NCI-H146 (cell line): ENCODE measurements around the gene DTX4.
"Not testable (repeated sequence)": the region's sequence is repeated elsewhere in the genome, so short reads cannot be mapped to it uniquely, and the experiment has no call there.

Experiments used
- DNase-seq: peaks from one replicate; lab custom pipeline; 2025; lab: John Stamatoyannopoulos, UW

The DTX4 gene

DNA sequence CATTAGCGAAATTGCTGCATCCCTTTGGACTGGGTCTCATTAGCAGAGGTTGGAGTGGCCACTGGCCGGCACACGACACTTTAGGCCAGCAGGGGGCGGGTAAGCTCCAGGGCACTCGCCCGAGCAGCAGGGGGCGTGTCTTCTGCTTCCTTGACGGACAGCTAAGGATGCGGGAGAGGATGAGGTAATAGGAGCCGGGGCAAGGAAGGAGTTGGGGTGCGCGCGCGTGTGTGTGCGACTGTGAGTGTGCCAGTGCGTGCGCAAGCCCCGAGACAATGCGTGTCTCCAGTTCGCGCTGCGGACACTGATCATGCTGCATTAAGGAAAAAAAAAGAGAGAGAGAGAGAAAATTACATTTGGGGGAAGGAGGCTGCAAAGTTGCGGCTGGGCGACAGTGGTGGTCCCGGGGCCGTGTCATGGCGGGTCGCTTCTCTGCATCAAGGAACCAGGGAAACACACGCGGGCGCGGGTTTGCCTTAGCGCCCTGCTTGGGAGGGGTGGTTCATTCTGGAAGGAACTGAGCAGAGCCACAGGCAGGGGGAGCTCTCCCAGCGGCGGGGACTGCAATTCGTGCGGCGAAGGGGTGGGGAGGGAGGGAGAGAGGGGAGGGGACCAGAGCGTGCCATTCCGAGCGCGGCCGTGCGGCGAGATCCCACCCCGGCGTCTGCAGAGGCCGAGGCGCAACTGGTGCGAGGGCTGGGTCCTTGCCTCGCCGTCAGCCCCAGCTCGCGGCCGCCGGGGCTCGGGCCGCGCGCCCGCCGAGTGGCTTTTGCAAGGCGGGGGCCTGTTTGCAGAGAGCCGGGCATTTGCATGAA is at the start of gene DTX4:
DTX4 (plus strand) TSS at position 625 of the 815 bp plus-strand sequence. CDS start 464 bp downstream, outside the sequence.
- peak; percentile 90 for DNase-seq

DNA sequence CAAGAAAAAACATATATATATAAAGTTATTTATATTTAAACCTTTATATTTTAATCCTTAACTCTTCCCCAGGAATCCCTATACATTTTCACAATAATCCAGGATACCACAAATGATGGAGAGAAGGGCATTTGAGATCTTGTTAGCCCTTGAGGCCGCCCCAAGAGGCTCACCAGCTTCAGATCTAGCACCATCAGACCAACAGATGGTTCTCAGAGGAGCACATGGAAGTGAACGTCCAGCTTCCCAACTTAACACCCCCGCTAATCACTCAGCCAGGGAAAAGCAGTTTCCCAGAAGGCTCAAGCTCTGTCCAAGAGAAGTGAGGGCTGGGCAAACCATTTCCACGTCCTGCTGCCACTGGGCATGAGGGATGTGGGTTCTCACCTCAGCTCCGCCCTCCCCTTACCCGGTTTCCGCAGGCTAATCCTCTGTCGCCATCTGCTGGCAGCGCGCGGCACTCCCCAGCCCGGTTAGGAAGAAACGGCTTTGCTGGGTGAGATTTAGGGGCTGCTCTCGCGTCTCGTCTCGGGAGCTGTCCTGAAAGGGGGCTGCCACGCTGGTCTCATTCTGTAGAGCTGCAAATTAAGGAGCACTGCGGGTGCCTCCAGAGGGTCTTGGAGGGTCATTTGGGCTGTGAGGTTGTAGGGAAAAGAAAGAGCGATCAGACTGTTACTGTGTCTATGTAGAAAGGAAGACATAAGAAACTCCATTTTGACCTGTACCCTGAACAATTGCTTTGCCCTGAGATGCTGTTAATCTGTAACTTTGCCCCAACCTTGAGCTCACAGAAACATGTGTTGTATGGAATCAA is 36.1 kb upstream of the DTX4 start:
- peak; percentile 68 for DNase-seq

DNA sequence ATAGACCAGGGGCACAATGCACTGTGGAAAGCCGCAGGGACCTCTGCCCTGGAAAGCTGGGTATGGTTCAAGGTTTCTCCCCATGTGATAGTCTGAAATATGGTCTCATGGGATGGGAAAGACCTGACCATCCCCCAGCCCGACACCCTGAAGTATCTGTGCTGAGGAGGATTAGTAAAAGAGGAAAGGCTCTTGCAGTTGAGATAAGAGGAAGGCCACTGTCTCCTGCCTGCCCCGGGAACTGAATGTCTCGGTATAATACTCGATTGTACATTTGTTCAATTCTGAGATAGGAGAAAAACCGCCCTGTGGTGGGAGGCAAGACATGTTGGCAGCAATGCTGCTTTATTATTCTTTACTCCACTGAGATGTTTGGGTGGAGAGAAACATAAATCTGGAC is 35.4 kb upstream of the DTX4 start:
- not testable (repeated sequence) for DNase-seq

DNA sequence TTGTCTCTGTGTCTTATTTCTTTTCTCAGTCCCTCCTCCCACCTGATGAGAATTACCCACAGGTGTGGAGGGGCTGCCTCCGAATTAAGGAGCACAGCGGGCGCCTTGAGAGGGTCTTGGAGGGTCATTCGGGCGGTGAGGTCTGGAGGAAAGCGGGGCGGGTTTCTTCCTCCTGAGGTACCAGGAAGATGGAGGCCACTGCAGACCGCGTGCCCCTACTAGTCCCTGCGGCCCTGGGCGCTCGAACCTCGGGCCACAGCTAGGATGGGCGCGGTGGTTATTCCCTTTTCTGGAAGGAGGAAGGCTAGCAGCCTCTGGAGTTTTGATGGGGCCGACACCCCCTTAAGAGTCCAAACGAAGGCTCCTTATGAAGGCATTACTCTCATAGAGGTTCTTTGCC is 34.7 kb upstream of the DTX4 start:
- DNase-seq, result no peak

DNA sequence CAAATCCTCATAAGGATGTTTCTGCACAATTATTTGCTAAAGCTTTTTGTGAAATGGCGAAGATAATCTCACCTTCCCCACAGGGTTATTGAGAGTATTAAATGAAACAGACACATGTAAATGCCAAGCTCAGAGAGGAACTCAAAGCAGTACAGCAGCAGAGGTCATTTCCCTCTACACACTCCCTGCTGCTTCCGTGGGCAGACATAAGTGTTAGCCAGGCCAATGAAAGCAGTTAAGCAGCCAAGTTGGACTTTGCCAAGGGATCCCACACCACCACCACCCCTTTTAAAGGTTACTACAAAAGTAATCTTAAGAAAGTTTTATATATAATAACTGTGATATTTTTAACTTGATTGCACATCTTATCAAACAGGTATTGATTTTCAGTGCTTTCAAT is 33.3 kb upstream of the DTX4 start:
- no peak for DNase-seq

DNA sequence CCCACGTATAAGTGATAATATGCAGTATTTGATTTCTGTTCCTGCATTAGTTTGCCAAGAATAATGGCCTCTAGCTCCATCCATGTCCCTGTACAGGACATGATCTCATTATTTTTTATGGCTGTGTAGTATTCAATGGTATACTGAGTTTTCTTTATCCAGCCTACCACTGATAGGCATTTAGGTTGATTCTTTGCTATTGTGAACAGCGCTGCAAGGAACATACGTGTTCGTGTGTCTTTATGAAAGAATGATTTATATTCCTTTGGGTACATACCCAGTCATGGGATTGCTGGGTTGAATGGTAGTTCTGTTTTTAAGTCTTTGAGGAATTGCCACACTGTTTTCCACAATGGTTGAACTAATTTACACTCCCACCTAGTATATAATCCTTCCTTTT is 30.7 kb upstream of the DTX4 start:
- no peak for DNase-seq

DNA sequence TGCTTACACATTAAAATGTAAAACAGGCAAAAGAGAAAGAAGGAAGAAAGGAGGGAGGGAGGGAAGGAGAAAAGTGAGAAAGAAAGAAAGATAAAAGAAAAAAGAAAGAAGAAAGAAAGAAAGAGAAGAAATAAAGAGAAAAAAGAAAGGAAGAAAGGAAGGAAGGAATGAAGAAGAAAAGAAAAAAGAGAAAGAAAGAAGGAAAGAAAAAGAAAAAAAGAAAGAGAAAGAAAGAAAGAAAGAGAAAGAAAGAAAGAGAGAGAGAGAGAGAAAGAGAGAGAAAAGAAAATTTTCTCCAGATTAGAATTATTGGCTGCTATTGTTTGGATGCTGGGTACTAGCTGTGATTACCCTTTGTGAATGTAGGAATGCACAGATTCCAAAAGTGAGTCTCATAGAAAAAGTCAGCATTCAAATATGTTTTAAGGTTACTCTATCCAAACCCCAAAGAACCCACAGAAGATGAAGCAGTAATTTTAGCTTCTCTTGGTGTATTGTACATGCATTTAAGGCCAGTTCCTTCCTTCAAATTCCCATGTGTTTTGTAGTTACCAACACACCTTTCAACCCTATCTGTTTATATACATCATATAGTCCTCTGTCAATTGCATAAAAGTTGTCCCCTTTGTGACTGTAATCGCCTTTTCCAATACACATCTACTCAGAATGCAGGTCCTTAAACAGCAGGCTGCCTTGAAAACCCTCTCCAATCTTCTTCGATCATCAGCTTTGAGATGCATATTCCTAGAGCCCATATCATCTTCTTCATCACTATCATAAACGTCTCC is 30.1 kb upstream of the DTX4 start:
- no peak for DNase-seq

DNA sequence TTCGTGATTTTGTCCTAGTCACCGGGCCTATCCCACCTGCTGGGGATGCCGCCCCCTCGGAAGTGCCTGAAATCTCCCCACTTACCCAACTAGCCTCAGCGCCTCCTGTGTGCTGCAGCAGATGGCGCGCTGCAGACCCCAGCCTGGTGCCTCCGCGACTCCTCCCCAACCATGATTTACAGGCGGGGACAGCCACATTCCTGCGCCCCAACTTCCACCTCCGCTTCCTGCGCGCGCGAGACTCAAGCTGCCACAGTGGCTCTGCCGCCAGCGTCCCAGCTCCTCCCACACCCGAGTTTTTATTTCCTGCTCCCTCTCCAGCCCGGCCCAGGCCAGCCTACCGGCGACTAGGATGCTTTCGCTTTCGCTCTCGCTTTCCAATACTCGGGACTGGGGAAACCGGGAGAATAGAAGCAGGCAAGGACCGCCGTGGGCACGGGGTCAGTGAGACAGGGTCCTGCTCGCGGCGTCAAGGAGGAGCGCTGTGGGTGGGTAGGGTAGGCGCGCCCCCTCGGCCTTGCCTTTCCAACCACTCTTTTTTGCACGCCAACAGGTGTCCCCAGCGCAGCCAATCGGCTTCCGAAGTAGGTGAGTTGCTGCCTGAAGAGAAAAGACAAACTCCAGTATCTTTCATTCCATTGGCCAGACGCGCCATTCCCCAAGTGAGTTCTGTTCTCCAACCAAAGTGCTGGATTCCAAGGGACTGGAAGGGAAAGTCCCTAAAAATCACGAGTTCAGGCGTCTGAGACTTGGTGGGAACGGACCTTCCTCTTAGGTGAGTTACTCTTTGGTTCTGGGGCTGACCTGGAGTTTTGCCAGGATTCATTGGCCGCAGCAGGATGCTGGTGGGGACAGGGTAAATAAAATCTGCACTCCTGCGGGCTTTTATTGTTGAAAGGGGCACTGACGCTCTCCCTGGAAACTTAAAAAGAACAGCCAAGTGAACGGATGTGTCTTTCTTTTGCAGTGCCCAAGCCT is 29.1 kb upstream of the DTX4 start, which contains the start of gene FAM111A:
FAM111A (plus strand) TSS at position 327 of the 978 bp plus-strand sequence. CDS start 6,017 bp downstream, outside the sequence.
- peak; percentile 83 for DNase-seq

DNA sequence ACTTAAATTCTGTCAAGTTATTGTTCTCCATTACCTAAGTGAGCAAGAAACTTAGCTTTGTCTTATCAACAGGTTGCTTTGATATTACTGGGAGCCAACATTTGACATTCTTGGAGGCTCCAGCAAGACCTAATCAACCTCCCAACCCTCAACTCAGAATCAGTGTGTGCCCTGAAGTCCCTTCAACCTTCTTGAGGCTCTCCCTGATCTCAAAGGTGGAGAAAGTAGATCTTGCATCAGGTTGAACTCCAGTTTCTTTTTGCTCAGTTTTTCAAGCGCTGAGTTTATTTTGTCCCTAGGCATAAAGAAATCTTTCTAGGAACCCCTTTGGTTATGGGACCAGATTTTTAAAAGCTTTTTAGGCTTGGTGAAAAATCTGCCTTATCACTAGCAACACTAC is 27.8 kb upstream of the DTX4 start:
- DNase-seq, result no peak

DNA sequence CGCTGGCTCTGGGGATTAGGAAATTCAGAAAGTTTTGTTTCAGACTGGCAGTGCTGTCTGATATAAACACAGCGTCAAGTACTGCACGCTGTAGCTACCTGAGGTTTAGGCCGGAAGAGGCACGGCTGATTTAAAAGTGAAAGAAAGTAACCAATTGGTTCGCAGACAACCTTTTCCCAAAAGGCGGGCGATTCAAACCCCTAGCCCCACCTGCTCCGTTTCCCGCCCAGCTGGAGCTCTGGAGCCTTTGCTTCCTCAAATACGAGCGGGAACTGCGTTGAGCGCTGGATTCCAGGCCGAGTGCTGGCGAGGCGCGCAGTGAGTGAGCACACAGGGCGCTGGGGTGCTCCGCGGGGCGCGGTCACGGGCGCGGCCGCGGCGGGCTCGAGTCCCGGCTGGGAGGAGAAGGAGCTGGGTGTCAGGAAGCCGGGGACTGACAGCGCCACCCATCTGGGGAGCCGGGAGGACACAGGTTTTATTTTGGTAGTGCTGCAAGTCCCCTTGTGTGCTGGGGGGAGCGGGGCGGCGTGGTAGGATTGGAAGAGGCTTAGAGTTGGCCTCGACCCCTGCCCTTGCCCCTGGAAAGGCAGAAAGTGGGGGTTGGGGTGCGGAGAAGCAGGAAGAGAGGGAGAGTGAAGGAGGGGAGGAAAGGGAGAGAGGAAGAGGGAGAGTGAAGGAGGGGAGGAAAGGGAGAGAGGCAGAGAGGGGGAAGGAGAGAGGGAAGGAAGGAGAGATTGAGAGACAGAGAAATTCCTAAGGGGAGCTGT is 27.2 kb upstream of the DTX4 start:
- DNase-seq, result peak; percentile 81

DNA sequence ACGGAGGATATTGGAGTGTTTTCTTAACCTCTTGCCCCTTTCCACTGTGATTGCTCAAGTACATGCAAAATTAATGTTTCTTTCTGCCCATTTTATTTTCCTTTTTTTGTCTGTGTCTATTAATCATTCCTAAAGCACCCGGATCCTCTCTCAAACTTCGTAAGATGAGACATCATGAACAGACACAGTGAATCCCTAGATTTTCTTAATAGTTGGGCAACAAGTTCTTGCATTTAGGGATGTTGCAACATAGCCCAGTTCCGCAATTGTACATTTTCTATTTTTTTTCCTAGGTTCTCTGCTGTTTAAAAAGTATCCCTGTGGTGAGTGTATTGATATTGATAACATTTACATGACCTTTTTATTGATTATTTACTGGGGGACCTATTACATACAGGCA is 26.4 kb upstream of the DTX4 start:
- DNase-seq, result no peak

DNA sequence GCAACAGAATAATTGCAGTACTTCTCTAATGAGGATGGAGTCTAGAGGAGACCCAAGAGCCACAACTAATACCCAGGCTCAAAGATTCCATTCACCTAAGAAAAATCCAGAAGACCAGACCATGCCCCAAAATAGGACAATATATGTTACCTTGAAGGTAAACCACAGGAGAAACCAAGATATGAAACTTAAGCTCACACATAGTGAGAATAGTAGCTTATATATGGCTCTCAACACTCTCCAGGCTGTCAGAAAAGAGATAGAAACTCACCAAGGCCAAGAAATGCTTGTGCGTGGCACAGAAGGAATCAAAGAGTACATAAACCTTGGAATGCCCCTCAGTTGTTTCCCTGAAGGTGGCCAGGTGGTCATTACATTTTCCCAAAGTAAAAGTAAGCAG is 20.2 kb upstream of the DTX4 start:
- no peak for DNase-seq

DNA sequence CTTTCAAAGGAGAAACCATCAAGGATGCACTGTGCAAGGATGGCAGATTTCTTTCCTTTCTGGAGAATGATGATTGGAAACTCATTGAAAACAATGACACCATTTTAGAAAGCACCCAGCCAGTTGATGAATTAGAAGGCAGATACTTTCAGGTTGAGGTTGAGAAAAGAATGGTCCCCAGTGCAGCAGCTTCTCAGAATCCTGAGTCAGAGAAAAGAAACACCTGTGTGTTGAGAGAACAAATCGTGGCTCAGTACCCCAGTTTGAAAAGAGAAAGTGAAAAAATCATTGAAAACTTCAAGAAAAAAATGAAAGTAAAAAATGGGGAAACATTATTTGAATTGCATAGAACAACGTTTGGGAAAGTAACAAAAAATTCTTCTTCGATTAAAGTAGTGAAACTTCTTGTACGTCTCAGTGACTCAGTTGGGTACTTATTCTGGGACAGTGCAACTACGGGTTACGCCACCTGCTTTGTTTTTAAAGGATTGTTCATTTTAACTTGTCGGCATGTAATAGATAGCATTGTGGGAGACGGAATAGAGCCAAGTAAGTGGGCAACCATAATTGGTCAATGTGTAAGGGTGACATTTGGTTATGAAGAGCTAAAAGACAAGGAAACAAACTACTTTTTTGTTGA is 19.5 kb upstream of the DTX4 start:
- no peak for DNase-seq

DNA sequence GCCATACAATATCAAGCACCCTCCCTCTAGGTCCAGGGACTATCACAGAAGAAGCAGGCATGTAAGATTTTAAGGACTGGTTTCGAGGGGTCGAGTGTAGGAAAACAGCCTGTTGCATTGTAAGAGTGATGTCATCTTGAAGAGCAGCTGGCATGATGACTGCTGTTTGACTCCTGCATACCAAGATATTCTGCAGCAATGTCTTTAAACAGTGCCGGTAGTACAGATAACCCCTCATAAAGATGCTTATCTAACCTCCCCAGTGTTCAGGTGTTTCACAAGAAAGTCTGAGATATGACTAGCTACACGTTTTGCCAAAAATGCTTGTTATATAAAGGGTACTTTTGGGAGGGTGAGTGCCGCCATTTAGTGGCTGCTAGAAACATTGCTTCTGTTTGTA is 17.3 kb upstream of the DTX4 start:
- no peak for DNase-seq

DNA sequence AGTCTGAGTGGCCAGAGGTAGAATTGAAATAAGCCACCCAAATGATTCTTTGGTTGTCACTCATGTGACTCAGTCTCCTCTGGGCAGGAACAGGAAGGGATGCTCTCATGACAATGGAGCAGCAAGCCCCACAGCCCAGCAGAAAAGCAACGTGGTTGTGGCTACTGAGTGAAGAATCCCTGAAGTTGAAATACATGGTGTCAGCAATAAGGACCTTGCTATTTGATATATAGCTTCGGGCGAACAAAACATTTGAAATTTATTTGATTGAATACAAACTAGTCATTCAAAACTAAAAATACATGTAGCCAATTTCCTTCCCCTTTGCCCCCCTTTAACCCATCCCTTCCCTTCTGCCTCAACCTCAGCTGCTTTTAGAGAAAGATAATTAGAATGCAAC is 14.5 kb upstream of the DTX4 start:
- no peak for DNase-seq

DNA sequence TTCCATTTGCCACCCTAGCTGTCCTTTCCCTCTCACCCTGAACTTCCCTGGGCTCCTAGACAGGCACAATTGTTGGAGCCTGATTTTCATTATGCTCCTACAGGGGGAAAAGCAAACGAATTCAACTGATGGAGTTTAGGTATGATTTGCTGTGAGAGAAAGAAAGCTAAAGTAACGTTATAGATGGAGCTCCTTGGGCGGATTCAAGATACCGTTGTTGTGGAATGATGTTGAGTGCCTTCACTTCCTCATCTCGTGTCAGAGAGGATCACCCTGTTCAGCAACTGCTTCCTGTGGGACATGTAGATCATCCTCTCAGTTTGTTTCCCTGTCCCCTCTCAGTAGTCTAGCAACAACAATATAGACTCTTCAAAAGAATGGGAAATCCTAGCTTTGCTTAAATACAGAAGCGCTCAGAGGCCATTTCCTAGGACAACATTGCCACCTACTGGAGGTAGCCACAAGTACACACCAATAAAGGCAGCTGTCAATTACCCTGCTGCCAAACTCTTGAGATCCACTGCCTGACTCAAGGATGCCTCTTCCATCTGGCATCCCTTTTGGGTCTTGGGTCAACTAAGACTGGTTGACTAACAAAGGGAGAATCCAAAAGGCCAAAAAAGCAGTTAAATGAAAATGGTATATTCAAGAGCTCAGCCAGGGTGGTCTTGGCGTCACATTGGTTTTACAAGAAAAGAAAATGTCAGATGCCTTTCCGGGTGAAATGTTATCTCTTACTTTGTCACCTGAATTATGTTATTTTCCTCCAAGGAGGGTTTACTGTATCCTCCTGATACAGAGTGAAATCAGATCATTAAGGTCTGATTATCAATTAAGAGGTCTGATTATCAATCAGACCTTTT is 13.5 kb upstream of the DTX4 start:
- peak; percentile 64 for DNase-seq

DNA sequence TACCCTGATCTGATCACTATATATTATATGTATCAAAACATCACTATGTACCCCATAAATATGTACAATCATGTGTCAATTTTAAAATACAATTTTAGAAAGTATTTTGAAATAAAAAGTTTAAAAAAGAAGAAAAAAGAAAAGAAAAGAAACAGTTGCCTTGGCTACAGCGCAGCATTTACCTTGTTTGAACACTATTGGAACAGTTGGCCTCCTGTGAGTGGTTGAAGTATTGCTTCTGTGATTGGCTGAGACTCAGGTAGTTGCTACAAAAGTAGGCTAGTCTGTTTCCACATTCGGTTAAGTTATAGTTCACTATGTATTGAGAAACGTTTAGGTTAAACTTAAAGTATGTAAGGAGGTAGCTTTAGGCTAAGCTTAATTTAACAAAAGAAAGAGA is 7.9 kb upstream of the DTX4 start:
- DNase-seq, result no peak

DNA sequence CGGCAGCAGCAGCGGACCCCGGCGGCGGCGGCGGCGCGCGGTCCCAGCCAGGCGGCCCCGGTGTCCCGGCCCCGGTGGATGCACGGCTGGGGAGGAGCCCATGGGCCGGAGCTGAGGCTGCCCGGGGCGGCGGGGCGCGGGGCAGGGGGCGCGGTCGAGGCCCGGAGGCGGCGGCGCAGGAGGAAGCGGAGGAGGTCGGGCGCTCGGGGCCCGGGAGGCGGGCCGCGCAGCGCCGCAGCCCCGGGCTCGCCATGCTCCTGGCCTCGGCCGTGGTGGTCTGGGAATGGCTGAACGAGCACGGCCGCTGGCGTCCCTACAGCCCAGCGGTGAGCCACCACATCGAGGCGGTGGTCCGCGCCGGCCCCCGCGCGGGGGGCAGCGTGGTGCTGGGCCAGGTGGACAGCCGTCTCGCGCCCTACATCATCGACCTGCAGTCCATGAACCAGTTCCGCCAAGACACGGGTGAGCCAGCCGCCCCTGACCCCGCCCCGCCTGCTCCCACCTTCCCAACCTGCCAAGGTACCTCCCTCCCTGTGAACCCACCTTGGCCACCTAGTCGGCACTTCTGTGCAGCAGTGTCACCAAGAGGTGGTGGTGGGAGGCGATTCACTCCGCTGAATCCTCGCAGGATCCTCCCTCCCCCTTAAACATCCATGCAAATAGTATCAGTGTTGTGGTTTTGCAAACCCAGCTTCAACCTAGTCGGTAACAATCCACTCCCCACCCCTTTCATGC is 580 bp downstream of the DTX4 start:
- DNase-seq, result peak; percentile 52
